ENCODE measurements around the gene PRKCH. TPM values are rescaled to one million over a fixed set of nuclear protein-coding genes. Genes with fewer than 3 reads are reported as not detected.

Gene PRKCH
- total and polyA plus RNA-seq, 9 donors = 10.2 to 15.5 (median 12.3) TPM

GRCh38 chr14:61416591-61416990, 95.2 kb downstream of the PRKCH start:
- Histone ChIP-seq H3K27ac (ENCODE audit: low read length) (no peak overlapping the region), H3K4me3 (ENCODE audit: low read length) (no peak overlapping the region), H3K4me1 (ENCODE audit: control insufficient read depth, insufficient read depth, low read length) (no peaks in the 10 kb centered on the region), H3K27me3 (ENCODE audit: control insufficient read depth, insufficient read depth, low read length) (no peaks in the 10 kb centered on the region), H3K36me3 (ENCODE audit: control insufficient read depth, insufficient read depth, low read length) (no peaks in the 10 kb centered on the region), H3K9me3 (replicated peaks; ENCODE audit: control insufficient read depth, low read depth, low read length) (no peaks in the 10 kb centered on the region)
- no peak for DNase-seq
- no CpG with 5 or more reads among the region's 2 CpGs for WGBS (ENCODE audit: insufficient coverage)

- no peak overlapping the region for H3K4me3 ChIP-seq (ENCODE audit: low read length)
- DNase-seq = no peak
- 15% methylated on average over 3 of the region's 4 CpGs for WGBS (ENCODE audit: insufficient coverage)
- H3K36me3 ChIP-seq (ENCODE audit: control insufficient read depth, insufficient read depth, low read length) = no peaks in the 10 kb centered on the region
- H3K4me1 ChIP-seq (ENCODE audit: control insufficient read depth, insufficient read depth, low read length) = no peaks in the 10 kb centered on the region
- no peak overlapping the region for H3K27ac ChIP-seq (ENCODE audit: low read length)
- no peaks in the 10 kb centered on the region for H3K27me3 ChIP-seq (ENCODE audit: control insufficient read depth, insufficient read depth, low read length)
- H3K9me3 ChIP-seq (replicated peaks; ENCODE audit: control insufficient read depth, low read depth, low read length) = no peaks in the 10 kb centered on the region
Measured at GRCh38 chr14:61417141-61417540, 95.8 kb downstream of the PRKCH start.

- H3K4me3 ChIP-seq (ENCODE audit: low read length) = no peak overlapping the region
- no peaks in the 10 kb centered on the region for H3K27me3 ChIP-seq (ENCODE audit: control insufficient read depth, insufficient read depth, low read length)
- DNase-seq = peak; percentile 22
- no peaks in the 10 kb centered on the region for H3K9me3 ChIP-seq (replicated peaks; ENCODE audit: control insufficient read depth, low read depth, low read length)
- no peaks in the 10 kb centered on the region for H3K4me1 ChIP-seq (ENCODE audit: control insufficient read depth, insufficient read depth, low read length)
- no peaks in the 10 kb centered on the region for H3K36me3 ChIP-seq (ENCODE audit: control insufficient read depth, insufficient read depth, low read length)
- WGBS (ENCODE audit: insufficient coverage) = 86% methylated on average over 1 of the region's 7 CpGs
- peak overlapping the region; percentile 42 for H3K27ac ChIP-seq (ENCODE audit: low read length)
Measured at GRCh38 chr14:61417883-61418455, 96.6 kb downstream of the PRKCH start.

GRCh38 chr14:61418746-61419145, 97.4 kb downstream of the PRKCH start:
- Histone ChIP-seq H3K4me3 (ENCODE audit: low read length) (no peak overlapping the region), H3K27ac (ENCODE audit: low read length) (no peak overlapping the region), H3K27me3 (ENCODE audit: control insufficient read depth, insufficient read depth, low read length) (no peaks in the 10 kb centered on the region), H3K4me1 (ENCODE audit: control insufficient read depth, insufficient read depth, low read length) (no peaks in the 10 kb centered on the region), H3K9me3 (replicated peaks; ENCODE audit: control insufficient read depth, low read depth, low read length) (no peaks in the 10 kb centered on the region), H3K36me3 (ENCODE audit: control insufficient read depth, insufficient read depth, low read length) (no peaks in the 10 kb centered on the region)
- WGBS (ENCODE audit: insufficient coverage) = no CpG with 5 or more reads among the region's 4 CpGs
- DNase-seq = peak; percentile 35

- Histone ChIP-seq H3K9me3 (replicated peaks; ENCODE audit: control insufficient read depth, low read depth, low read length) (no peaks in the 10 kb centered on the region), H3K27ac (ENCODE audit: low read length) (no peak overlapping the region), H3K36me3 (ENCODE audit: control insufficient read depth, insufficient read depth, low read length) (no peaks in the 10 kb centered on the region), H3K4me1 (ENCODE audit: control insufficient read depth, insufficient read depth, low read length) (no peaks in the 10 kb centered on the region), H3K4me3 (ENCODE audit: low read length) (no peak overlapping the region), H3K27me3 (ENCODE audit: control insufficient read depth, insufficient read depth, low read length) (no peaks in the 10 kb centered on the region)
- DNase-seq = no peak
Measured at GRCh38 chr14:61419201-61419600, 97.8 kb downstream of the PRKCH start.

- no peak overlapping the region for H3K27ac ChIP-seq (ENCODE audit: low read length)
- no peak overlapping the region for H3K4me3 ChIP-seq (ENCODE audit: low read length)
Measured at GRCh38 chr14:61420326-61420725, 98.9 kb downstream of the PRKCH start.

GRCh38 chr14:61421212-61421923, 100.0 kb downstream of the PRKCH start:
- no peak overlapping the region for H3K27ac ChIP-seq (ENCODE audit: low read length)
- H3K4me1 ChIP-seq (ENCODE audit: control insufficient read depth, insufficient read depth, low read length) = no peaks in the 10 kb centered on the region
- H3K27me3 ChIP-seq (ENCODE audit: control insufficient read depth, insufficient read depth, low read length) = no peaks in the 10 kb centered on the region
- no CpG with 5 or more reads among the region's 1 CpG for WGBS (ENCODE audit: insufficient coverage)
- DNase-seq = no peak
- H3K9me3 ChIP-seq (replicated peaks; ENCODE audit: control insufficient read depth, low read depth, low read length) = no peaks in the 10 kb centered on the region
- H3K4me3 ChIP-seq (ENCODE audit: low read length) = no peak overlapping the region
- H3K36me3 ChIP-seq (ENCODE audit: control insufficient read depth, insufficient read depth, low read length) = no peaks in the 10 kb centered on the region

More at GRCh38 chr14:61420326-61420725, 98.9 kb downstream of the PRKCH start:
- no peak for DNase-seq
- Histone ChIP-seq H3K4me1 (ENCODE audit: control insufficient read depth, insufficient read depth, low read length) (no peaks in the 10 kb centered on the region), H3K36me3 (ENCODE audit: control insufficient read depth, insufficient read depth, low read length) (no peaks in the 10 kb centered on the region), H3K27me3 (ENCODE audit: control insufficient read depth, insufficient read depth, low read length) (no peaks in the 10 kb centered on the region), H3K9me3 (replicated peaks; ENCODE audit: control insufficient read depth, low read depth, low read length) (no peaks in the 10 kb centered on the region)
- WGBS (ENCODE audit: insufficient coverage) = 60% methylated on average over 1 of the region's 4 CpGs

- H3K36me3 ChIP-seq (ENCODE audit: control insufficient read depth, insufficient read depth, low read length) = no peaks in the 10 kb centered on the region
- H3K4me3 ChIP-seq (ENCODE audit: low read length) = no peak overlapping the region
- no peaks in the 10 kb centered on the region for H3K27me3 ChIP-seq (ENCODE audit: control insufficient read depth, insufficient read depth, low read length)
- no peak for DNase-seq
- WGBS (ENCODE audit: insufficient coverage) = no CpG with 5 or more reads among the region's 1 CpG
- no peak overlapping the region for H3K27ac ChIP-seq (ENCODE audit: low read length)
- H3K4me1 ChIP-seq (ENCODE audit: control insufficient read depth, insufficient read depth, low read length) = no peaks in the 10 kb centered on the region
- H3K9me3 ChIP-seq (replicated peaks; ENCODE audit: control insufficient read depth, low read depth, low read length) = no peaks in the 10 kb centered on the region
Measured at GRCh38 chr14:61426048-61426447, 104.7 kb downstream of the PRKCH start.

- Histone ChIP-seq H3K36me3 (ENCODE audit: control insufficient read depth, insufficient read depth, low read length) (no peaks in the 10 kb centered on the region), H3K27ac (ENCODE audit: low read length) (no peak overlapping the region), H3K27me3 (ENCODE audit: control insufficient read depth, insufficient read depth, low read length) (no peaks in the 10 kb centered on the region), H3K4me3 (ENCODE audit: low read length) (no peak overlapping the region), H3K4me1 (ENCODE audit: control insufficient read depth, insufficient read depth, low read length) (no peaks in the 10 kb centered on the region), H3K9me3 (replicated peaks; ENCODE audit: control insufficient read depth, low read depth, low read length) (no peaks in the 10 kb centered on the region)
- no peak for DNase-seq
- WGBS (ENCODE audit: insufficient coverage) = 20% methylated on average over 1 of the region's 2 CpGs
Measured at GRCh38 chr14:61428261-61428660, 106.9 kb downstream of the PRKCH start.

- H3K4me1 ChIP-seq (ENCODE audit: control insufficient read depth, insufficient read depth, low read length) = no peaks in the 10 kb centered on the region
- DNase-seq = no peak
- no peak overlapping the region for H3K4me3 ChIP-seq (ENCODE audit: low read length)
- H3K9me3 ChIP-seq (replicated peaks; ENCODE audit: control insufficient read depth, low read depth, low read length) = no peaks in the 10 kb centered on the region
- H3K27me3 ChIP-seq (ENCODE audit: control insufficient read depth, insufficient read depth, low read length) = no peaks in the 10 kb centered on the region
- no peaks in the 10 kb centered on the region for H3K36me3 ChIP-seq (ENCODE audit: control insufficient read depth, insufficient read depth, low read length)
- H3K27ac ChIP-seq (ENCODE audit: low read length) = no peak overlapping the region
- no CpG with 5 or more reads among the region's 2 CpGs for WGBS (ENCODE audit: insufficient coverage)
Measured at GRCh38 chr14:61429316-61429715, 107.9 kb downstream of the PRKCH start.

All from muscle of leg (tissue), 11 donors.